Neural progenitor cell (in vitro differentiated cells): ENCODE measurements around the gene PEBP1.
A peak's percentile ranks its signal among the peaks of the same experiment; 100 is the strongest.

Experiments
- EZH2 ChIP-seq: fragments of 200-600 bp; sonication (generic); IDR thresholded peaks from 2 replicates; pipeline ENCODE4 v1.6.1; 2017; ENCODE audit warnings: antibody characterized with exemption, mild to moderate bottlenecking, moderate library complexity
- TF ChIP-seq, protein P1 (sequence below): fragments of 200-600 bp; sonication (generic); IDR thresholded peaks from 2 replicates; pipeline ENCODE4 v1.5.1; 2017; ENCODE audit warnings: antibody characterized with exemption, mild to moderate bottlenecking

DNA sequence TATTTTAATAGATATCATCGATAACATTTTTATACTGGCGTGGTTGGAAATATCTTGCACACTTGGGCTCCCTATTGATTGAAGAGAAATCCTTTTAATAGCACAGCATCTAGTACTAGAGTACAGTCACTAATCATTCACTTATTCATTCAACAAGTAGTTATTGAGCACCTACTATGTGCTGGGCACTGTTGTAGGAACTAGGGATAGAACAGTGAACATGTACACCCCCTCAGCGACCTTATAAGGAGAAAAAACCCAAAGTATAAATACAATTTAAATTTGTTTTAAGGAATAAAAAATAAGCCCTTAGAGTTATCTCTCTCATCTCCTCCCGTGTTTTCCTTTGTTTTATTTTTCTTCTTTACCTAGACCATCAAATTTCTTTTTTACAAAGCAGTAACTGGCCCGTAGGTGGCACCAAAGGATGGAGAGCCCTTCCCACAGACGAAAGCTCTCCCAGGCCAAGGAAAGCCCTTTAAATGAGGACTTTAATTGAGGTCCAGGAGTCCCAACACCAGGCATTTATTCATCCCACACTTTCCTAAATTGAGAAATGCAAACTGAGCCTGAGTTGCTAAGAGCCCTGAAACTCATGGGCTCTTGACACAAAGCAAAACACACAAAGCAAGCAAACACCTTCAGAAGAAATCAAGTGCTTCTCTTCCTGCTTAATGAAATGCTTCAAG lies 29.0 kb downstream of the PEBP1 start:
- TF ChIP-seq, protein P1, sequence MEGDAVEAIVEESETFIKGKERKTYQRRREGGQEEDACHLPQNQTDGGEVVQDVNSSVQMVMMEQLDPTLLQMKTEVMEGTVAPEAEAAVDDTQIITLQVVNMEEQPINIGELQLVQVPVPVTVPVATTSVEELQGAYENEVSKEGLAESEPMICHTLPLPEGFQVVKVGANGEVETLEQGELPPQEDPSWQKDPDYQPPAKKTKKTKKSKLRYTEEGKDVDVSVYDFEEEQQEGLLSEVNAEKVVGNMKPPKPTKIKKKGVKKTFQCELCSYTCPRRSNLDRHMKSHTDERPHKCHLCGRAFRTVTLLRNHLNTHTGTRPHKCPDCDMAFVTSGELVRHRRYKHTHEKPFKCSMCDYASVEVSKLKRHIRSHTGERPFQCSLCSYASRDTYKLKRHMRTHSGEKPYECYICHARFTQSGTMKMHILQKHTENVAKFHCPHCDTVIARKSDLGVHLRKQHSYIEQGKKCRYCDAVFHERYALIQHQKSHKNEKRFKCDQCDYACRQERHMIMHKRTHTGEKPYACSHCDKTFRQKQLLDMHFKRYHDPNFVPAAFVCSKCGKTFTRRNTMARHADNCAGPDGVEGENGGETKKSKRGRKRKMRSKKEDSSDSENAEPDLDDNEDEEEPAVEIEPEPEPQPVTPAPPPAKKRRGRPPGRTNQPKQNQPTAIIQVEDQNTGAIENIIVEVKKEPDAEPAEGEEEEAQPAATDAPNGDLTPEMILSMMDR, result peak; percentile 74
- TF ChIP-seq EZH2, result no peak
